ENCODE data around the gene ZNHIT6.

DNA sequence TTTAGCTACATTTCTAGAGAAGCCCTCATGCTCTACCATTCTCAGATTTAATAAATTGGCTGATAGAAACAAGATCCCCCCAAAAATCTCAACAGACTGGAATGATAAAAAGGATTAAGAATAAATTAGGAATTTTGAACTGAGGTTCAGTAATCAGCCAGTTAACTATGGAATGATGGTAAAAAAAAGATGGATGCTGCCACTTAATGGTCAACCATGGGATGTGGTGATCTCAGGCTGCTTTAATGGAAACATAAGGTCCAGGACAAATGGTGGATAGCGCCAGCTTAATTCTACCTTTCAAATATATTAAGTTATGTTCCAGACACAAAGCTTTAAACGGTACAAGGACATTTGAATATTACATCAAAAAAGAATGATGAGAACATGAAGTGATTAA lies 77.7 kb downstream of the ZNHIT6 start:
- TF ChIP-seq GATA3 (IDR thresholded peaks at IDR 0.05; ENCODE audit: low read depth, low read length), result no peak
- no peak for TF ChIP-seq GATA2 (IDR thresholded peaks at IDR 0.05; ENCODE audit: low read depth, low read length)
